Activated CD4-positive, alpha-beta T cell treated with anti-CD3 and anti-CD28 coated beads, Interleukin-2, amount 50 U/mL, for 48 hours (primary cell): ENCODE measurements around the gene EPS8L3.

ENCODE experiments used
- DNase-seq, 2 experiments: peaks; one replicate each; pipeline ENCODE4 v3.0.0-alpha.2; 2020

Gene EPS8L3

GRCh38 chr1:109793486-109794318, 30.0 kb upstream of the EPS8L3 start:
- DNase-seq, result no peak

- DNase-seq, result no peak
These were observed 29.4 kb upstream of the EPS8L3 start for GRCh38 chr1:109793089-109793485.

GRCh38 chr1:109792056-109792831, 28.5 kb upstream of the EPS8L3 start:
- no peak for DNase-seq

- DNase-seq, result no peak
These were observed 27.8 kb upstream of the EPS8L3 start for GRCh38 chr1:109791495-109792043.

GRCh38 chr1:109790735-109791494, 27.2 kb upstream of the EPS8L3 start:
- peak; percentile 78 to 85 for DNase-seq

GRCh38 chr1:109790329-109790728, 26.6 kb upstream of the EPS8L3 start:
- DNase-seq, result no peak

- no peak for DNase-seq
These were observed 25.9 kb upstream of the EPS8L3 start for GRCh38 chr1:109789551-109790180.

- no peak for DNase-seq
These were observed 25.2 kb upstream of the EPS8L3 start for GRCh38 chr1:109788695-109789521.

GRCh38 chr1:109787845-109788601, 24.3 kb upstream of the EPS8L3 start:
- DNase-seq, result no peak

GRCh38 chr1:109787211-109787844, 23.6 kb upstream of the EPS8L3 start:
- DNase-seq, result no peak

GRCh38 chr1:109786531-109787021, 22.9 kb upstream of the EPS8L3 start:
- DNase-seq, result no peak

GRCh38 chr1:109786112-109786480, 22.4 kb upstream of the EPS8L3 start:
- no peak for DNase-seq

- no peak for DNase-seq
These were observed 21.9 kb upstream of the EPS8L3 start for GRCh38 chr1:109785446-109786111.

- DNase-seq, result no peak
These were observed 21.0 kb upstream of the EPS8L3 start for GRCh38 chr1:109784551-109785252.

- no peak for DNase-seq
These were observed 19.7 kb upstream of the EPS8L3 start for GRCh38 chr1:109783436-109783835.

GRCh38 chr1:109782927-109783326, 19.2 kb upstream of the EPS8L3 start:
- no peak for DNase-seq

GRCh38 chr1:109782514-109782913, 18.8 kb upstream of the EPS8L3 start:
- no peak for DNase-seq

- no peak for DNase-seq
These were observed 18.1 kb upstream of the EPS8L3 start for GRCh38 chr1:109781806-109782205.

- DNase-seq, result no peak
These were observed 17.3 kb upstream of the EPS8L3 start for GRCh38 chr1:109780982-109781381.
